ENCODE results near the gene DSC2. TPM values are rescaled to one million over a fixed set of nuclear protein-coding genes. Genes with fewer than 3 reads are reported as not detected.

DSC2 gene
- total RNA-seq, 1 experiment from 2014 or later = 33.4 TPM

- H3K9me2 ChIP-seq (ENCODE audit: insufficient read depth) = no peaks in the 10 kb centered on the region
- intact Hi-C loops (cut with micrococcal nuclease) = loop anchor here (10.0 kb wide), 1 partner anchor 219 kb away; no protein-coding TSS in a partner anchor
- no peak overlapping the region for H3K9ac ChIP-seq (ENCODE audit: low read length)
- POLR2A ChIA-PET = no interaction called here
- RAD21 ChIA-PET (ENCODE audit: low non-redundant PET in 1 of 2, low total read pairs in 2 of 2, uncharacterized antibody in 2 of 2, unreplicated experiment in 2 of 2) = no interaction called here
- no peak overlapping the region for H3K27ac ChIP-seq (ENCODE audit: low read depth, low read length)
- H2AFZ ChIP-seq (ENCODE audit: low read depth, low read length, poor library complexity, severe bottlenecking) = no peak overlapping the region
- no peaks in the 10 kb centered on the region for H3K9me3 ChIP-seq (ENCODE audit: control insufficient read depth in 1 of 2, insufficient read depth in 1 of 2, low read depth in 1 of 2, low read length in 2 of 2)
- no peak overlapping the region for H3K4me3 ChIP-seq (replicated peaks in 1 of 2; ENCODE audit: low read depth in 1 of 2, low read length in 2 of 2)
- H3K4me1 ChIP-seq (ENCODE audit: control insufficient read depth in 1 of 2, insufficient read depth in 2 of 2, low read length in 2 of 2) = peaks cover 9 to 22% of the 10 kb centered on the region in 2 experiments
- H3K79me2 ChIP-seq (ENCODE audit: insufficient read depth, low read length) = no peaks in the 10 kb centered on the region
- H3K4me2 ChIP-seq (ENCODE audit: low read length) = no peak overlapping the region
- DNase-seq (ENCODE audit: low read depth, low spot score) (no peak), ATAC-seq (no peak)
- no peaks in the 10 kb centered on the region for H4K20me1 ChIP-seq (ENCODE audit: insufficient read depth)
- H3K36me3 ChIP-seq (ENCODE audit: control insufficient read depth in 1 of 2, insufficient read depth in 2 of 2, low read length in 2 of 2) = no peaks in the 10 kb centered on the region
- no peak for TF ChIP-seq EZH2 (IDR thresholded peaks at IDR 0.05)
- TF ChIP-seq ELF1 (IDR thresholded peaks at IDR 0.05; ENCODE audit: borderline replicate concordance, low read depth) = no peak
- no peak for TF ChIP-seq ZBTB33 (IDR thresholded peaks at IDR 0.05; ENCODE audit: extremely low read depth, insufficient replicate concordance, low read length)
- TF ChIP-seq ZNF274 (IDR thresholded peaks at IDR 0.05; ENCODE audit: low read depth, low read length) = no peak
- TF ChIP-seq CBX3 (IDR thresholded peaks at IDR 0.05; ENCODE audit: low read depth) = no peak
- no peak for TF ChIP-seq MAX (IDR thresholded peaks at IDR 0.05)
- TF ChIP-seq JUND (IDR thresholded peaks at IDR 0.05) = no peak
- no peak for TF ChIP-seq REST (IDR thresholded peaks at IDR 0.05; ENCODE audit: low read depth)
- no peak for TF ChIP-seq EGR1 (IDR thresholded peaks at IDR 0.05; ENCODE audit: low read depth)
- no peak for TF ChIP-seq ATF3 (IDR thresholded peaks at IDR 0.05)
- no peak for TF ChIP-seq CTCF (IDR thresholded peaks at IDR 0.05 in 2 of 3, conservative IDR thresholded peaks at IDR 0.05 in 1 of 3; ENCODE audit: borderline replicate concordance in 1 of 3, insufficient read depth in 1 of 3, low read depth in 2 of 3, low read length in 2 of 3)
- no peak for TF ChIP-seq YY1 (IDR thresholded peaks at IDR 0.05; ENCODE audit: extremely low read depth, insufficient replicate concordance, low read depth, low read length)
- TF ChIP-seq RAD21 (IDR thresholded peaks at IDR 0.05; ENCODE audit: low read depth) = no peak
- TF ChIP-seq SIN3A (IDR thresholded peaks at IDR 0.05; ENCODE audit: low read depth) = no peak
- no peak for TF ChIP-seq SP1 (IDR thresholded peaks at IDR 0.05; ENCODE audit: low read depth)
- no peak for TF ChIP-seq SRF (IDR thresholded peaks at IDR 0.05; ENCODE audit: low read depth)
- no peak for TF ChIP-seq EZH2phosphoT487 (IDR thresholded peaks at IDR 0.05; ENCODE audit: borderline replicate concordance)
- no peak for TF ChIP-seq TCF7L2 (IDR thresholded peaks at IDR 0.05; ENCODE audit: borderline replicate concordance, extremely low read depth, insufficient read depth, insufficient read length)
- TF ChIP-seq CEBPB (IDR thresholded peaks at IDR 0.05; ENCODE audit: low read depth) = no peak
- CTCF ChIA-PET = no interaction called here
- BruUV-seq (replicated peaks) = no TSS peak
- H3K27me3 ChIP-seq (ENCODE audit: insufficient read depth, low read length) = no peaks in the 10 kb centered on the region
Measured at GRCh38 chr18:31015715-31016434, 86.3 kb downstream of the DSC2 start.
